ENCODE data around the gene BTBD19. TPM values are rescaled to one million over a fixed set of nuclear protein-coding genes. Genes with fewer than 3 reads are reported as not detected.

BTBD19 gene
- total and polyA plus RNA-seq, 2 of the 4 experiments (the other 2 are of a cell fraction): 0.90 to 17.2 TPM

DNA sequence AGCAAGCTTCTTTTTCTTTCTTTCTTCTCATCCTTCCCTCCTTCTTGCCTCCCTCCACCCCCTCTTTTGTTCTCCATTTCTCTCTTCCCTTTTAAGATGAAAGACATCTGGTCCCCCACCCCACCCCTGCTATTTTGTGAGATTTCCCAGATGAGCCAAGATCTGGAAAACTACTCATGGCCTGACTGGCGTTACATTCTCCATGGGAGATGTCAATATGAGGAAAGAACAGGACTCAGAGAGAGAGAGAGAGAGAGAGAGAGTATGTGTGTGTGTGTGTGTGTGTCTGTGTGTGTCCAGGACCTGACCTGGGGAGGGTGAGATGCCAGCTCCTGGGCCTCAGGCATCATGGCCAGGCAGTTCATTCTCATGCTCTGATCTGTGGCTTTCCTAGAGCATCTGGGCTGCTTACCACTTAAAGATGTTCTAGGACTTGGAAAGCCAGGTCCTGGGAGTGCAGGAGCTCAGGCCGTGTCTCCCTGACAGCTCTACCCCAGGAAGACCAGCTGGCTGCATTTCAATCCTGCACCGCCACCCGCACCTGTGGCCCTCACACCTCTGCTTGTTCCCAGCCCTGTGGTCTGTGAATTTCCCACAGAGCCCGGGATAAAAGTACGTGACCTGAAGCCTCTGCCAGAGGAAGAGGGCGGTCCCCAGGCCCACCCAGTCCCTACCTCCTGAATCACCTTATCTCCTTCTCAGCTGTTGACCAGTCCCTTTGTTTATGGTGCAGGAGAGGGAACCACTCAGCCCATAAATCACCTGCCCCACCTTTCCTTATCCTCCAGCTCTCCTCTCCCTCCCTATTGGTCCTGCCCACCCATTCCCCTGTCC lies 17.1 kb upstream of the BTBD19 start:
- intact Hi-C loops (cut with micrococcal nuclease): loop anchor here (5.0 kb wide), 1 partner anchor 221 kb away; the partner anchor contains the start of genes HECTD3 and UROD
- Histone ChIP-seq H4K8ac (ENCODE audit: low read depth in 2 of 2, low read length in 2 of 2) (no peak overlapping the region), H4K20me1 (ENCODE audit: insufficient read depth, low read length) (no peaks in the 10 kb centered on the region), H3K23ac (ENCODE audit: low read depth, low read length) (no peak overlapping the region), H3K27ac (ENCODE audit: insufficient read depth, low read length) (no peak overlapping the region), H3K4me2 (ENCODE audit: low read depth, low read length) (no peak overlapping the region), H4K91ac (ENCODE audit: insufficient read depth, low read depth, low read length) (no peak overlapping the region), H2AFZ (replicated peaks; ENCODE audit: low read length, poor library complexity) (no peak overlapping the region), H2AK9ac (replicated peaks; ENCODE audit: low read depth, low read length, poor library complexity) (no peak overlapping the region), H3K14ac (replicated peaks; ENCODE audit: low read depth, low read length) (no peak overlapping the region), H3K4me3 (ENCODE audit: insufficient read depth, low read depth, low read length) (no peak overlapping the region), H3K18ac (ENCODE audit: low read depth, low read length) (no peak overlapping the region), H2BK5ac (ENCODE audit: low read depth, low read length, poor library complexity, severe bottlenecking) (no peak overlapping the region), H2AK5ac (ENCODE audit: low read depth, low read length) (no peak overlapping the region), H3K9me3 (ENCODE audit: control insufficient read depth, insufficient read depth, low read length) (no peaks in the 10 kb centered on the region), H2BK120ac (ENCODE audit: low read depth, low read length) (no peak overlapping the region), H3K79me1 (ENCODE audit: low read depth in 1 of 2, low read length in 2 of 2) (no peaks in the 10 kb centered on the region), H3K56ac (ENCODE audit: extremely low read depth, insufficient read depth, low read length) (no peak overlapping the region), H4K5ac (ENCODE audit: low read depth, low read length) (no peak overlapping the region), H2BK15ac (ENCODE audit: low read depth, low read length) (no peak overlapping the region), H3K27me3 (ENCODE audit: control insufficient read depth, insufficient read depth, low read length) (peaks cover 2% of the 10 kb centered on the region; the same call in 1 of the 2 replicates), H3K36me3 (ENCODE audit: control insufficient read depth, insufficient read depth, low read length) (no peaks in the 10 kb centered on the region), H3K4ac (ENCODE audit: low read depth, low read length) (no peak overlapping the region), H3K9ac (ENCODE audit: low read depth, low read length) (no peak overlapping the region), H3K4me1 (ENCODE audit: control insufficient read depth, insufficient read depth, low read length) (peaks cover 3% of the 10 kb centered on the region; the same call in 1 of the 2 replicates), H2BK20ac (ENCODE audit: low read depth, low read length) (no peak overlapping the region), H3K9me1 (ENCODE audit: insufficient read depth, low read length) (no peaks in the 10 kb centered on the region)
- DNase-seq (no peak), ATAC-seq (ENCODE audit: low read depth) (no peak)
- TF ChIP-seq CEBPB (IDR thresholded peaks at IDR 0.05; ENCODE audit: low read depth, low read length): no peak
- TF ChIP-seq SMC3 (IDR thresholded peaks at IDR 0.05; ENCODE audit: low read depth, low read length): no peak
- dilution Hi-C loops (cut with HindIII; ENCODE audit: low sequenced_read_pairs, unreplicated experiment): no loop called here
- no TSS peak for BruUV-seq (replicated peaks)
- in situ Hi-C loops (cut with MboI; ENCODE audit: low sequenced_read_pairs): no loop called here
- CTCF ChIA-PET: interaction anchor here (1.4 kb wide), 1 partner anchor 9 kb away, joined by 4 read pairs; the partner anchor contains the start of gene PLK3
- POLR2A ChIA-PET (ENCODE audit: unreplicated experiment): no interaction called here
- WGBS, 2 experiments (ENCODE audit: extremely low coverage in 2 of 2, insufficient read length in 1 of 2): 33% methylated on average over 2 of the region's 7 CpGs; no CpG with 5 or more reads in 1 of the 2 experiments

Measured in IMR-90 (cell line).